ENCODE measurements around the gene CALN1.

The CALN1 gene

DNA sequence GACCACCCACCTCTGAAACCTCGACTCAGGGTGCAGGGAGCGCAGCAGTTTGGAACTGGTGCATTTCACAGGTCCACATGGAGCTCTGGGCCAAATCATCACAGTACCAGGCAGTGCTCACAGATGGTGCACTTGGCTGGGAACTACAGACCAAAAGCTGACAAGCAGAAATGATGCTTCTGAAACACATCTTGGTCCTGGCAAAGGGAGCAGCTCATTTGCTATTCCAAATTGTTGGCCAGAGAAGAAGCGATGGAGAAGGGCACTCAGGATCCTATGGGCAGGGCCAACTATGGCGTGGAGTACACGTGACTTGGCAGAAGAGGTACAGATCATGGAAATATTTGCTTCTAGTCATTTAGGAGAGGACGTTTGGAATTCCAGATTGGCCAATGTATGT lies 383.9 kb downstream of the CALN1 start:
- no peak for DNase-seq

DNA sequence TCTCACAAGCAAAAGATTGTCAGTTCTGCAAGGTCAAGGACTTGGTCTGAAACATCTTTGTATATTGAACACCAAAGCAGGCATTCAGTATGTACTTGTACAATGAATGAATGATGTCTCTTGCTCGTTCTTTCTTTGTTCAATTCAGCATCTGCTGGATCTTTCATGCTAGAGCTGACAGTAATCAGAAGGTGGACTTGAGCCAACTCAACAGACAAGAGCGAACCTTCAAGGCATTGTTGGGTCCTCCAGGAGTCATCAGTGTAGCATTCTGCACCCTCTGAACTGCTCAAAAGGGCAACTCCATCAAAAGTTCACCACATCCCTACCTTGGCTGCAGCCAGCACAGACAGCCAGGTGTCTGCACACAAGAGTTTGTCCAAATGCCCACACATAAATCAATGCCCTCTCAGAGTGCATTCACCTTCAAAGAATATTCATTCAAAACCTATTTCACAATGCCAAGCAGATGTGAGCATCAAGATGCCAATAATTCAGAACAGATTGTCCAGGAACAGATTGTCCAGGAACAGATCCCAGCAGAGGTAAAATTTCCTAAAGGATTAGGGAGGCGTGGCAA lies 386.7 kb downstream of the CALN1 start:
- no peak for DNase-seq

DNA sequence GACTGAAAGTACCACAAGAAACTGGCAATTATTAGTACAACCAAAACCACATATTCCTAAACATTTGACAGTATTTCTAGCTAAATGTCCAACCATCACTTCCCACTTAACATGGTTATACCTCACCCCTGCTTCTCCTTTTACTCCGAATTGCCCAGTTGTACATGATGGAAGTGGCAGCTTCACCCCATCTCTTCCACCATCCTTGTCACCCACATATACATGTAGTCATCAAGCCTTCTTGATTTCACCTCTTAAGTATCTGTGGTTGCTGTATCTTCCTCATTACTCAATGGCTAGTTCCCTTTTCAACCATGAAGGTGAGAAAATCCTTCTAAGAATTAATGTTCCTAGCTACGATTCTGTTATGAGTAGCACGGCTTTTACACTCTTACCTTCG lies 388.2 kb downstream of the CALN1 start:
- DNase-seq: no peak

DNA sequence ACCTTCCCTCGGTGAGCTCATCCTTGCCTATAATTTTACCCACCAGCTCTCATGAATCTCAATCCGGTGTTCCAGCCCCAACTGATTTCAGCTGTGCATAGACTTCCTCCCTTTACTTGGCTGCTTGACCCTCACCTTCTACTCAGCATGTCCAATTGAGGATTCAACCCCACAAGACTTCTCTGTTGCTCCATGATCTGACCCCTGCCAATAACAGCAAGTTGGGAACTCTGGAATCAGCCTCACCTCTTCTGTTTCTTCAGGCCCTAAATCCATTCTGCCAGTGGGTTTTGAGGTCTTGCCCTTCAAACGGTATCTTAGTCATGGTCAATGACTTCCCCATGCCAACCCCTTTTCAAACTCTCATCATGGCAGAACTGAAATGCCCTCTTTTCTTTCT lies 390.4 kb downstream of the CALN1 start:
- DNase-seq: no peak

DNA sequence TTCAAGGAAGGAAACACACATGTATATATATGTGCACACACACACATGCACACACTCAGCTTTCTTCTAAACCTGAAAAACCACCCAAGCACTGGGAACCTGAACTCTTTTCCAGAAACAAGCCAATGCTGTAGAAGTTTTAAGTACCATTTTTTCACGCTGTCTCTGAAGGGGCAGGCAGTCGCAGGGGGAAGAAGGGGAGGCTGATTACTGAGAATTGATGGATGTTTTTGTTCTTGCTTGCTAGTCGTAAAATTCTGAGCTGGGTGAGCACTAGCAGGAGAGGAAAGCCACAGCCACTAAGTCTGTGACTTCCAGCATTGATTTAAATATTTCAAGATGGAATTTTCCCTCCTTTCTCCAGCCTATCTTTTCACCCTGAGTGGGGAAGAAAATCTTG lies 391.8 kb downstream of the CALN1 start:
- DNase-seq: no peak

DNA sequence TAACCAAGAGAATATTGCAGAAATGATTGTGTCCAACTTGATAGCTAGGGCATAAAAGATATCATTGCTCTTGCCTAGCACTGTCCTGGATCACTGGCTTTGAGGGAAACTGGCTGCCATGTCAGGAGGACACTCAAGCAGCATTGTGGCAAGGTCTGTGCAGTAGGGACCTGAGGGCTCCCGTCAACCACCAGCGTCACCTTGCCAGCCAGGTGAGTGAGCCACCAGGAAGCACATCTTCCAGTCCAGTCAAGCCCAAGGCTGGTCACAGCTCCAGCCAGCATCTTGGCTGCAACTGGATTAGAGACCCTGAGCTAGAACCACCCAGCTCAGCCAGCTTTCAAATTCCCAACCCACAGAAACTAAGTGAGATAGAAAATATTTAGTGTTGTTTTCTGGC lies 392.7 kb downstream of the CALN1 start:
- no peak for DNase-seq

DNA sequence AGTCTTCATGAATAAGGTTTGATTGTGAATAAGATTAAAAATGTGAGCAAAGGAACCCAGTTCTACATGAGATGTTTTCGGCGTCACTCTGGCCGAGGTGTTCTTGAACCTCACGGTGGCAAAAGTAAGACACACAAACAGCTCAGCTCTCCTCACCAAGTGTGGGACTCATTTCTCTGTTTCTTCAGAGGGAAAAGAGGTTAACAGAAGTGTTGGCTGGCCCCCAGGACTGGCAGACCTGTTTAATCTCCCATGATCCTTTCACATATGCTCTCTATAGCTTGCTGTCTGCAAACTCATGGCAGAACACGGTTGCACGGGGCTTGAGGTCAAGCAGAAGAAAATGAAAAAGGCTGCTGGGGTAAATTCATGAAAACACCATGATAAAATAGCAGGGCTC lies 394.4 kb downstream of the CALN1 start:
- no peak for DNase-seq

DNA sequence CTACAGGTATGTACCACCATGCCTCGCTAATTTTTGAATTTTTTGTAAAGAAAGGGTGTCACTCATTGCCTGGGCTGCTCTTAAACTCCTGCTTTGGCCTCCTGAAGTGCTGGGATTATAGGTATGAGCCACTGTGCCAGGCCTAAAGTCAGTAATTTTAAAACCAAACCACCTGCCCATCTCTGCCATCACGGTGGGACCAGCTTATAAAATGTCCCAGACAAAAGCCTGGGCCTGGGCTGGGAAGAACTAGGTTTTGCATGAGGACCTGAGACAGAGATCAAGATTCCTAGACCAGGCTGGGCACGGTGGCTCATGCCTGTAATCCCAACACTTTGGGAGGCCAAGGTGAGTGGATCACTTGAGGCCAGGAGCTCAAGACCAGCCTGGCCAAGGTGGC lies 395.6 kb downstream of the CALN1 start:
- no peak for DNase-seq

DNA sequence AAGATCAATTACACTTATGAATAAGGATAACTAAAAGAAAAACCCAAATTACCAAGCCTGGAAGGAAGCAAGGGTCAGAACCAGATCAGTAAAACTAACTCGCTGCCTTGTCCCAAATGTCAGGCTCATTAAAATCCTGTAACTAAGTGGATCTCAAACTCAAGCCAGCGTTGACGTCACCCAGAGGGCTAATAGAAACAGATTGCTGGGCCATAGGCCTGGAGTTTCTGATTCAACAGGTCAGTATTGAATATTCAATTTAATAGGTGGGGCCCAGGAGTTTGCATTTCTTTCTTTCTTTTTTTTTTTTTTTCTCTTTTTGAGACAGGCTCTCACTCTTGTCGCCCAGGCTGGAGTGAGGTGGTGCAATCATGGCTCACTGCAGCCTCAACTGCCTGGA lies 397.0 kb downstream of the CALN1 start:
- DNase-seq: no peak

DNA sequence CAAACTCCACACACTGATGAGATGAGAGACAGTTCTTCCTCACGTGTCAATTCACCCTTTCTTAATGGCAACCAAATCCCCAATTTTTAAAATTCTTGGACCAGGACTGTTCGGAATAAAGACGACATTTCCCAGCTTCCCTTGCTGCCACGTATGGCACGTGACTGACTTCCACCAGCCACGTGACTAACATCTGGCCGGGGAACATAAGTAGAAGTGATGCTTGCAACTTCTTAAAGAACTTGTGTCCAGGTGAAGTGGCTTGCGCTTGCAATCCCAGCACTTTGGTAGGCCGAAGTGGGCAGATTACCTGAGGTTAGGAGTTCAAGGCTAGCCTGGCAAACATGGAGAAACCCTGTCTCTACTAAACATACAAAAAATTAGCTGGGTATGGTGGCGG lies 405.1 kb downstream of the CALN1 start:
- DNase-seq: no peak

DNA sequence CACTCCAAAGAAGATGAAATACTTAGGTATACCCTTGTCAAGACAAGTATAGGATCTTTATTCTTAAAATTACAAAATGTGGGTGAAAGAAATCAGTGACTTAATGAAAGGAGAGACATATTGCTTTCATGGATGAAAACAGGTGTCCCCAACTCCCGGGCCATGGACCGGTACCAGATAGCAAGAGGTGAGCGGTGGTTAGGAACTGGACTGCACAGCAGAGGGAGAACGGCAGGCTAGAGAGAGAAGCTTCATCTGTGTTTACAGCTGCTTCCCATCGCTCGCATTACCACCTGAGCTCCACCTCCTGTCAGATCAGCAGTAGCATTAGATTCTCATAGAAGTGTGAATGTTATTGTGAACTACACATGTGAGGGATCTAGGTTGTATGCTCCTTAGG lies 408.9 kb downstream of the CALN1 start:
- no peak for DNase-seq

DNA sequence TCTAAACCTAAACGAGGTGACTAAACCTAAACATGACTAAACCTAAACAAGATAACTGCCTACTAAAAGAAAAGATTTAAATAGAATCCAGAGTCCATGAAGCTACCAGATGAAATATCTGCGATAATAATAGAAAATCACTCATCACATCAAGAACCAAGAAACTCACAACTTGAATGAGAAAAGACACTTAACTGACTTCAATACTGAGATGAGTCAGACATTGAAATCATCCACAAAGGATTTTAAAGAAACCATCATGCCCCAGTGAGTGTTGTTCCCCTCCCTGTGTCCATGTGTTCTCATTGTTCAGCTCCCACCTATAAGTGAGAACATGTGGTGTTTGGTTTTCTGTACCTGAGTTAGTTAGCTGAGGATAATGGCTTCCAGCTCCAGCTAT lies 416.0 kb downstream of the CALN1 start:
- DNase-seq: no peak

DNA sequence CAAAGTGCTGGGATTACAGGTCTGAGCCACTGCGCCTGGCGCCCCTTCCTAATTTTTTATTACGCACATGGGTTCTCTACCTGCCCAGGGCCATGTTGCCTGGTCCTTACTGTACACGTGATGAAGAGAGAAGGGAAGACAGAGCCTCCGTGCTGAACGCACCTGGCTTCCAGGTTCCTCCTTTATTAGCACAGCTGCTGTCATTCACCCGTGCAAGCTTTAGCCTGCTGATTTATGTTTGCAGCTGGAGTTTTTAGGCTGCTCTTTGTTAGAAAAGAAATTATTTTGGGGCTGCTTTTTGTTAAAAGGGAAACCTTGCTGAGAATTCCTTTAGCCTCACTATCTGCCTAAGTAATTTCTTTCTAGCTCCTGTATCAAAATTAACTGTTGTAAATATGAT lies 417.0 kb downstream of the CALN1 start:
- no peak for DNase-seq

DNA sequence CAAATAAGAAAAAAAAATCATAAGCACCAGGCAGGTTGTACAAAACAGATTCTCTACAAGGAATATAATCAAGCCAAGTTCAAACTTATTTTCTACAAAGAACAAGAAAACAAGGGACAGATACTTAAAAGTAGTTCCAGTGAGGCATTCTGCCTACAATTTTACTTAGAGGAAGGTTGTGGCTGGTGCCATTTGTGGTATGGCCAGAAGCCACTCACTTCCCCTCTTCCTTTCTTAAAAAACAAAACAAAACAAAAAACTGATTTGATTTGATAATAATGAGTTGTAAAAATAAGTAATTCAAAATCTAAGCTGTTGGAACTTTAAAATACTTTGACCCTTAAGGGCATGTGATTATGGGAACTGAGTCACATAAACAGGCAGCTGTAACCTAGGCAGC lies 420.6 kb downstream of the CALN1 start:
- no peak for DNase-seq

DNA sequence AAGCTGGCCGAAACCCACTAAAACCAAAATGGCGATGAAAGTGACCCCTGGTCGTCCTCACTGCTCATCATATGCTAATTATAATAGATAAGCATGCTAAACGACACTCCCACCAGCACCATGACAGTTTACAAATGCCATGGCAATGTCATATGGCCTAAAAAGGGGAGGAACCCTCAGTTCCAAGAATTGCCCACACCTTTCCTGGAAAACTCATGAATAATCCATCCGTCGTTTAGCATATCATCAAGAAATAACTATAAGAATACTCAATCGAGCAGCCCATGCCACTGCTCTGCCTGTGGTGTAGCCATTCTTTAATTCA lies 422.0 kb downstream of the CALN1 start:
- no peak for DNase-seq

DNA sequence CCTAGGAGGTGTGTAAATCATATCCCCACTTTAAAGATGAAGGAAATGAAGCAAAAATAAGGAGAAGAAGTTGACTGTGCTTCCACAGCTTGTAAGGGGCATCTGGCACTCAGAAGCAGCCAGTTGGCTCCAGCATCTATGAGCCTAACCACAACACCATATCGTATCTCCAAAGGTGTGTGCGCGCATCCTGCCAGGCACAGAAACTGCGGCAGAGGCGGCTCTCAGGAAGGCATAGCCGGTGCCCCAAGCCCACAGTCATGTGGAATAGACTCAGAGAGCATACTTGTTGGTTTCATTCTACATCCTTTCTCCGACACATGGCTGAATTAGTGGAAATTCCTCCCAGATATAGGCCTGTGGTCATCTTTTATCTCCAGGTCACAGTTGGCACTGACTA lies 423.9 kb downstream of the CALN1 start:
- no peak for DNase-seq

DNA sequence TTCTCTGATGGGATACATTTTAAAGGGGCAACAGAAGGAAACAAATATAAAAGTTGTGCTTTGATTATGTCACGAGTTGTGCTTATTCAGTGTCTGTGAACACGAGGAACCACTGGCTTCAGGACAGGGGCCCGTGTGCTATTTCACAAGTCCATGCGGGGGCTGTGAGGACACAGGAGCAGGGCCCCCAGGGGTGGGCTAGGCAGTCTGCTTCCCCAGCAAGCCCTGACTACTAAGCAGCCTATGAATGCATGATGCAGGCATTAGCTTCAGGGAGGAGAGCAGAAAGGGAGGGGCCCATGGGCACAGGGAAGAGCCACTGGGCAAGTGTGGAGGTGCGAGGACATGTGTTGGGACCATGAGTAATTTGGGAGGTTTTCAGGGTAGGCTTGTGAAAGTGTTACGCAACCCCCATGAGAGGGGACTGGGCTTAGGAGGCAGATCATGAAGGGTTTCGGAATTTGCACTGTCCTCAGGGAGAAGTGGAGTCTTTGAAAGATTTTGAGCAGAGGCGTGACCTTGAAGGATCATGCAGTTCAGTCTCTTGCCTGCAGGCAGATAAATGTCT lies 424.9 kb downstream of the CALN1 start:
- no peak for DNase-seq

DNA sequence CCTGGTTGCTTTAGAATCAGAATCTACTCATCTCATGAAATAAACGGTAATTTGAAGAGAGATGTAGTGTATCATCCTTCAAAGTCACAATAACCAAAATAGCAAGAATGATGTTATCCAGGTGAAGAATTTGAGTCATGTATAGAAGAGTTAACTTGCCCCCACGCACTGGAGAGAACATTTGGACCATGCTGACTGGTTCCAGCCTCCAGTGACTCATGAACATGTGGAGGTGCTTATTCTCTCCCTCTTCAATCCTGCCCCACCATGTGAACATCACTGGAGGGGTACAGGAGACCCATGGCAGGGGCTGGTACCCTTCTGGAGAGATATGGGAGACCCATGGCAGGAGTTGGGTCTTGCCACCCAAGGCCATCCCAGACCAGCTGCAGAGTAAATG lies 427.8 kb downstream of the CALN1 start:
- no peak for DNase-seq

DNA sequence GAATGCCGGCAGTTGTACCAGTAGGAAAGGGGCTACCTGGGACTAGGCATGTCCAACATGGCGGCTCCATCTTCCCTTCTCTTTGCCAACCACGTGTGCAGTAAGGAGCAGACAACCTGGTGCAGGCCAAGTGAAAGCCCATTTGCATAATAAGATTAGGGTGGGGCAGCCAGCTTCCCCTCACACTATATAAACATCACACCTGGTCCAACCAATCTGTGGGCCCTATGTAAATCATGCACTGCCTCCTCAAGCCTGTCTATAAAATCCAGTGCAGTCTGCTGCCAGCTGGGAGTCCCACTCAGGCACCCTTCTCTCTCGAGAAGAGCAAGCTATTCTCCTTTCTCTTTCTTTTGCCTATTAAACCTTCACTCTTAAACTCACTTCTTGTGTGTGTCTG lies 429.3 kb downstream of the CALN1 start:
- DNase-seq: peak; percentile 22

DNA sequence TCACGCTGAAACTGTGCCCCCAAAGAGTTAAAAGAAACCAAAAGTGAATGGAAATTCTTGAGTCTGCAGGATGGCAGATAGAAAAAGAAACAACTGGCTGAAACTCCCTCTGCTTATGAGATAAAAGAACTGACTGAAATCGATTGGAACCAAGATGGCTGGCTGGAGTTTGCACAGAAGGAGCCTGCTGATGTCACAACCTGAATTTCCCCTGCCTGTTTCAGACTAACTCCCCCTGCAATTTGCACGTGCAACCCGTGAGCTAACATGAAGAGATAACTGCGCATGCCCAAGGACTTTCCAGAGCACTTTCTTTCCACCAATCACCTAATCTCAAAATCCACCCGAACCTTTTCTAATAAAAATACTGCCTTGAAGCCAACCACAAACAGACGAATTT lies 435.5 kb downstream of the CALN1 start:
- peak; percentile 9 for DNase-seq

DNA sequence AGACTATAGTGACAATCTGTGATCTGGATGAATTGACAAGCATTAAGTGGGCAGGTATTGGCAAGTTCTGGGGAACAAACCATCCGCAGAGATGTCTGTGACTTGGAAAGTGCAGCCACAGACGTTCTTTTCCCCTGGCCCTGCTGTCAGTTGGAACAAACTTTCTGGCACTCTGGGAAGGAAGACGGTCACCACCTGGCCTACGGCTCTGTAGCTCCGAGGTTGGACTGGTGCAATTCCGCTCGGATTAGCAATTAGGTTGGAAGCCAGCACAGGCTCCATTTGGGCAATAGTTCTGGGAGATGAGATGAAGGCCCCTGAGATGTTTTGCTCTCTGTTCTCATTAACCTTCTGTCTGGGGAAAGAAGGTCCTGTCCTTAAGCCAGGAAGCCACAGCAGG lies 437.5 kb downstream of the CALN1 start:
- no peak for DNase-seq

DNA sequence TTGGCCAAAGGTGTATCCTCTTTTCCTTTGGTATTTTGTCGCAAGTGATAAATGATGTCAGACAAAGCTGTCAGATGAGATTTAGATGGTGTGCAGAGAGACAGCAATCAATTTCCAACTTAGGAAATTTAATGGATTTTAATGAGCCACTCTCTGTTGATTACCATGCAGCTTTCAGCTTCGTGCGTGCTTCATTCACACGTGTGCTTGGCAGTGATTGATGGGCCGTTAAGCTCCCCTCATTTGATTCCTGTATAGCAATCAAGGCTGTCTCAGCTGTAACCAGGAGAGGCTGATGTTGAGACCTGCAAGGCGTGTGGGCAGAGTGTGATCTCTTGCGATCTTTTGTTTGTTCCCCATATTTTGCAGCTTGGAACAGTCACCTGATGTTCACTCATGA lies 439.6 kb downstream of the CALN1 start:
- no peak for DNase-seq

DNA sequence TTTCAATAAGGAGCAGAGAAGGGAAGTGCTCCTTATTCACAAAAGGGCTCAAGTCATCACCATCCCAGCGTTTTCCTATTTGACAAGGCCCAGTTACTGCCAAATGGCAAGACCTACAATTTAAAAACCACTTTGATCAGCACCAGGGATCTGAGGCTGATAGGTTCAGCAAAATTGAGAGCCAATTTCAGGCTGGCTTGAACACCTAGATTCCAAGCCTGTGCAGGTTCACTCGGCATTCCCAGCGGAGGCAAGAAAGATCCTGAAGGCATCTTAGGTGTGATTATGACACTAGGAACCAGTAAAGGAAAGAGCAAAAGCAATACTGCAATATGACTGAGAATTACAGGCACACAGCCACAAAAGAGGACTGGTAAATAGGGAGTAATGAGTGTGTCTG lies 441.4 kb downstream of the CALN1 start:
- no peak for DNase-seq

DNA sequence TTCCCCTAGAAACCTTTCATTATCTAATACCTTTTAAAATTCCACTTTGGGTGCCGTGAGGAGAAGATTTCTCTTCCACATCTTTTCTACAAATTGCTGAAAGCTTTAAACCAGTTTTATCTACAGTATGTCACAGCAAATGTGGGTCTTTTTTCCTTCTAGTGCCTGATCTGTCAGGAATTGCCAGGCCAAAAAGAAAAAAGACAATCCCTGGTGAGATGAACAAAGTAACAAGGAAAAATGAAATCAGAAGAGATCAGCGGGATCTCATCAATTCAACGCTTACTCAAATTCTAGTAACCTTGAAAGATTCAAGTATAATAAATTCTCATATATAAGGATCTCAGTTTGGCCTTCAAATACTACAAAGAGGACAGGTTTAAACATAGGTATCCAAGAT lies 449.5 kb downstream of the CALN1 start:
- no peak for DNase-seq

DNA sequence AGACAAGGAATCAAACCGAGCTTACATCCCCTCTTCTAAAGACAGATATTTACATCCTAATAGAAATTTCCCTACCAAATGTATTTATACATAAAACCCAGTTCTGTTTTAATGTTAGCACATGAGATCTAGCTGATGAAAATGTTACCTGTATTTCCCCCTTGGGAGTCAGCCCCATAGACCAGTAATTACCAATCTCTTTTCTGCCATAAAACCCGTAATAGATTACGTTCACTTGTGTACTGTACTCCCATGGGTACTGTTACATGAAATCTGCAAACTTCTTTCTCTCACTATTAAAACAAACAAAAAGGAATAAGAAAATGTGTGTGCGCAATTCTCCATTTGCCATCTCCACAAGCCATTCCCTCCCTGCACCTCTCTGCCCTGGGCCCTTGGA lies 450.9 kb downstream of the CALN1 start:
- DNase-seq: no peak

DNA sequence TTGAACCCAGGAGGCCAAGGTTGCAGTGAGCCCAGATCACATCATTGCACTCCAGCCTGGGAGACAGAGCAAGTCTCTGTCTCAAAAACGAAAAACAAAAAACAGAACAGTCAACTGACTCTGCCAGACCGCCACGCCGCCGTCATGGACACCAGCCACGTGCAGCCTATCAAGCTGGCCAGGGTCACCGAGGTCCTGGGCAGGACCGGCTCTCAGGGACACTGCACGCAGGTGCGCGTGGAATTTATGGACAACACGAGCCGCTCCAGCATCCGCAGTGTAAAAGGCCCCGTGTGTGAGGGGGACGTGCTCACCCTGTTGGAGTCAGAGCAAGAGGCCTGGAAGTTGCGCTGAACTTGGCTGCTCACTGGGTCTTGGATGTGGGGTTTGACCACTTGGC lies 470.0 kb downstream of the CALN1 start:
- no peak for DNase-seq

Measured in RPMI8226 (cell line).